Right lobe of liver (tissue), 6 donors: ENCODE measurements around the gene DNMT3A. TPM values are rescaled to one million over a fixed set of nuclear protein-coding genes. Genes with fewer than 3 reads are reported as not detected.

Experiments
- ATAC-seq, 4 donors: fragments of 200-7000 bp; cut with Tn5 transposase; one replicate each; pipeline ENCODE4 v1.9.1; 2020; ENCODE audit warnings: mild to moderate bottlenecking in 4 of 4, moderate library complexity in 4 of 4
- DNase-seq, 3 donors: peaks; one replicate each; pipeline ENCODE4 v3.0.0-alpha.2; 2020
- H3K27ac ChIP-seq, 3 donors: fragments of 200-600 bp; one replicate each; pipeline ENCODE4 v1.8.0; 2022
- H3K27me3 ChIP-seq, 2 donors: fragments of 200-600 bp; one replicate each; pipeline ENCODE4 v1.8.0; 2022
- H3K36me3 ChIP-seq, 4 donors: fragments of 200-600 bp; sonication (generic) in 1 of 4; one replicate each; pipeline versions ENCODE4 v1.5.1 to v1.8.0; 2017 to 2022; ENCODE audit warnings: control low read depth in 1 of 4
- H3K4me1 ChIP-seq, 4 donors: fragments of 200-600 bp; sonication (generic) in 1 of 4; one replicate each; pipeline versions ENCODE4 v1.5.1 to v1.8.0; 2017 to 2022; ENCODE audit warnings: control low read depth in 1 of 4
- H3K4me3 ChIP-seq, 3 donors: fragments of 200-600 bp; one replicate each; pipeline ENCODE4 v1.8.0; 2022
- H3K9me3 ChIP-seq, 4 donors: fragments of 200-600 bp; sonication (generic) in 1 of 4; one replicate each; pipeline versions ENCODE4 v1.5.1 to v1.8.0; 2017 to 2022; ENCODE audit warnings: control low read depth in 1 of 4
- POLR2A ChIP-seq: fragments of 450-650 bp; IDR thresholded peaks from one replicate; pipeline ENCODE4 v1.6.1; 2017; ENCODE audit warnings: antibody characterized with exemption, mild to moderate bottlenecking
- WGBS: methylation state at CpG from one replicate; pipeline ENCODE4 v1.1.6; 2018; ENCODE audit warnings: low coverage, low lambda C conversion rate; ENCODE audit not compliant: insufficient coverage; ENCODE audit errors: missing lambda C conversion rate; 5-methylcytosine and 5-hydroxymethylcytosine counted together
- intact Hi-C, 2 donors: fragments of 100-400 bp; cut with DNase I; formaldehyde crosslinking; loops; one replicate each; pipeline versions ENCODE4 v1.11.2 to v1.14.1; 2022
- total RNA-seq, 6 experiments: library from RNA; depleted of rRNA in 2 of 6; stranded (reverse); fragments of >200 nt in 2 of 6; fragmentation: NEBNext Ultra II Directional in 3 of 6; extraction: Animal tissue kit (Norgen Biotek cat#: 25700) in 3 of 6; gene quantifications; one replicate each; pipeline versions ENCODE4 v1.1.0 to v1.2.4, GENCODE V29; 2016 to 2023
- TF ChIP-seq, protein P1 (sequence below), 4 donors: fragments of 200-600 bp in 3 of 4; fragments of 450-650 bp in 1 of 4; IDR thresholded peaks; one replicate each; pipeline versions ENCODE4 v1.5.1 to v1.8.0; 2016 to 2022; ENCODE audit warnings: antibody characterized with exemption in 4 of 4, mild to moderate bottlenecking in 2 of 4
- donor health status: DM: no; HTN: yes; CAD: no.
- donor health status: DM: no; HTN: no; CAD: no.
- donor health status: DM: no; HTN: no; CAD: no.
- donor health status: DM: no; HTN: yes; CAD: no.
- donor health status: DM: no; HTN: yes; CAD: no.

DNMT3A gene
- total RNA-seq, 6 experiments from 2014 or later: 4.9 to 13.3 (median 9.3) TPM

DNA sequence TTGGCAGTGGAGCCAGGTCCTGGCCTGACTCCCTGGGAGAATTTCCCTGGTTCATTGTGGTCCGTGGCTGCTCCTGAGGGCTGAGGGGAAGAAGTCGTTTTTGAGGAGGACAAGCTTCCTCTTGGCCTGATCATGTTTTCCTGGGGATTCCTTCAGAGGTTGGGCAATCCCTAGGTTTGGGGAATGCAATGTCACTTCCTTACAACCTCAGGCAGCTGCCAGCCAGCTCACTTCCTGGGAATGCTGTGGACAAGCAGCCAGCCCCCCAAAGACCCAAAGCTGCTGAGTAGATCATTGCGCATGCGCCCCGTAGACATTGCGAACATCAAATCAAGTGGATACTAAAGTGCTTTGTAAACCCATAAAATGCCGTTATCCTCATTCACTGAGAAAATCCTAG is 7.7 kb upstream of the DNMT3A start:
- H3K27me3 ChIP-seq: no peaks in the 10 kb centered on the region
- no peak overlapping the region for H3K4me3 ChIP-seq
- H3K9me3 ChIP-seq: no peaks in the 10 kb centered on the region
- H3K4me1 ChIP-seq: no peaks in the 10 kb centered on the region
- no peak overlapping the region for H3K27ac ChIP-seq
- no peaks in the 10 kb centered on the region for H3K36me3 ChIP-seq
- TF ChIP-seq, protein P1, sequence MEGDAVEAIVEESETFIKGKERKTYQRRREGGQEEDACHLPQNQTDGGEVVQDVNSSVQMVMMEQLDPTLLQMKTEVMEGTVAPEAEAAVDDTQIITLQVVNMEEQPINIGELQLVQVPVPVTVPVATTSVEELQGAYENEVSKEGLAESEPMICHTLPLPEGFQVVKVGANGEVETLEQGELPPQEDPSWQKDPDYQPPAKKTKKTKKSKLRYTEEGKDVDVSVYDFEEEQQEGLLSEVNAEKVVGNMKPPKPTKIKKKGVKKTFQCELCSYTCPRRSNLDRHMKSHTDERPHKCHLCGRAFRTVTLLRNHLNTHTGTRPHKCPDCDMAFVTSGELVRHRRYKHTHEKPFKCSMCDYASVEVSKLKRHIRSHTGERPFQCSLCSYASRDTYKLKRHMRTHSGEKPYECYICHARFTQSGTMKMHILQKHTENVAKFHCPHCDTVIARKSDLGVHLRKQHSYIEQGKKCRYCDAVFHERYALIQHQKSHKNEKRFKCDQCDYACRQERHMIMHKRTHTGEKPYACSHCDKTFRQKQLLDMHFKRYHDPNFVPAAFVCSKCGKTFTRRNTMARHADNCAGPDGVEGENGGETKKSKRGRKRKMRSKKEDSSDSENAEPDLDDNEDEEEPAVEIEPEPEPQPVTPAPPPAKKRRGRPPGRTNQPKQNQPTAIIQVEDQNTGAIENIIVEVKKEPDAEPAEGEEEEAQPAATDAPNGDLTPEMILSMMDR (IDR thresholded peaks at IDR 0.05): no peak
- TF ChIP-seq POLR2A: no peak
- DNase-seq (no peak), ATAC-seq (no peak)
- WGBS: 79% methylated on average over 3 of the region's 7 CpGs
- intact Hi-C loops: no loop called here

DNA sequence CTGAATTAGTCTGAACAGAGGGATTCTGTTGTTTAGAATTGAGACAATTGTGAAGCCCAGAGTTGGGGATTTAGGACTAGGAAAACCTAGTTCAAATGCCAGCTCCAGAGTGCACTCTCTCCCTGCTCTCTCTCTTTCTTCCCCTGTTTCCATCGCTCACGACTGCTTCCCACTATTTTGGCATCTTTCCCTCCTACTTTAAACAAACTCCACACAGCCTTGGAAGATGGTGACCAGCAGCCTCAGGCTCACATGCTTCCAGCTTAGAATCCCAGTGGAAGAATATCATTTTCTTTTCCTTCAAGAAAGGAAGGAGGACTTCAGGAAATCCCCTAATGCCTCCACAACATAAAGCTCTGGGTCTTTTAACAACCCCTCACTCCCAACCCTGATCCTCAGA is 6.1 kb upstream of the DNMT3A start:
- H3K27me3 ChIP-seq: no peaks in the 10 kb centered on the region
- H3K36me3 ChIP-seq: no peaks in the 10 kb centered on the region
- ATAC-seq (no peak), DNase-seq (no peak)
- WGBS: 70% methylated on average over 2 of the region's 2 CpGs
- H3K4me1 ChIP-seq: no peaks in the 10 kb centered on the region
- H3K4me3 ChIP-seq: no peak overlapping the region
- H3K9me3 ChIP-seq: no peaks in the 10 kb centered on the region
- H3K27ac ChIP-seq: no peak overlapping the region
- TF ChIP-seq, protein P1 (IDR thresholded peaks at IDR 0.05): no peak
- TF ChIP-seq POLR2A: no peak
- intact Hi-C loops: no loop called here

DNA sequence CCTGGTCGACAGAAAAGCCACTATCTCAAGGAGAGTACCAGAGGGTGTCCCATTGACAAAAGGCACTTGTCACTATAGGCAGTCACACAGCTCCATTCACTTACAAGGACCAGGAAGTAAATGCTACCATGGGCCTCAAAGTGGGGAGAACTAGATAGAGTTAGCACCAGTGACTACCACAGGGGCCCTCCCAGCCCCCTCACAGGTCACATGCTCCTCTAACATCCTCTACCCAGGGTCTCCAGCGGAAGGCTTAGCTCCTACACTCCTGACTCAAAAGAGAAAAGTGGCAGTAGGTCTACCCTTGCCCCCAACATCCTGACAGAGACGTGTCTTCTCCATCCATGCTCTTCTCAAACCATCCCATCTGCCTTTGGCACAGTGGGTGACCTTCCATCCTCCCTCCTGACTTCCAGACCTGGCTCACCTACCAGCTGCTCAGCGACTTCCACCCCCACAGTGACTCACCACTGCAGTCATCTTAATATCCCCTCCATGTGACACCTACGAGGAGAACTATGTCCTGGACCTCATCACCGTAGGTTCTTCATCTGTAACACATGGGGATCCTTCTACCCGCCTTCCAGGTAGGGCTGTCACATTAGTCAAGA is 5.6 kb upstream of the DNMT3A start:
- Histone ChIP-seq H3K36me3 (no peaks in the 10 kb centered on the region), H3K27me3 (no peaks in the 10 kb centered on the region), H3K27ac (no peak overlapping the region), H3K4me3 (no peak overlapping the region), H3K9me3 (no peaks in the 10 kb centered on the region), H3K4me1 (no peaks in the 10 kb centered on the region)
- intact Hi-C loops: no loop called here
- WGBS: 75% methylated on average over 4 of the region's 7 CpGs
- ATAC-seq (peak in 1 of 4 donors; percentile 52), DNase-seq (no peak)
- TF ChIP-seq POLR2A: no peak
- TF ChIP-seq, protein P1 (IDR thresholded peaks at IDR 0.05): no peak

DNA sequence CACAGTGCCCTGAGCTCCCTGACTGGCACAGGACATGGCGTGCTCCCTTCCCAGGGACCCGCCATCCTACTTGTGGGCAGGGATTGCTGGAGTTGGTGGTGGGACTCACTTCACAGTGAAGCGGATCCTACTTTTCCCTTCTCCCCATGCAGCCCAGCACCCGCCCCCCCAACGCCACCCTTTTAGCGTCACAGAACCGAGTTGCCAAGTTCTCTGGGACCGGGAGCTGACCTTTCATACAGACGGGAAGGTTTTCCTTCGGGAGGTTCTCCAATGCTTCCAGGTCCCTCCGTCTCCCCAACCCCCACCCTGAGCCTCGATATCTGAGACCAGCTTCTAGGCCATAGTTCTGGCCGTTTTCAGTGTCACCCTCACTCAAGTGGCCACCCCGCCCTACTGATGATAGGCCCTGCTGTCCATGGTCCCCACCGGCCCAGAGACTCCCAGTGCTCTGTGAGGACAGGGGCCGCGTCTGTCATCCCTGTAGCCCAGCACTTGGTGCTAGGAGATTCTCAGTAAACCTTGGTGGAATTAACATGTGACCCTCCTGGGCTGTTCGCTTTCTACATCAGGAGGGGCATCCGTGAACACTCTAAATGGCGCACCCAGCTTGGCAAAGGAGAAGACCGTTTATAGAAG is 1.6 kb upstream of the DNMT3A start:
- DNase-seq: no peak
- no peak for ATAC-seq
- intact Hi-C loops: no loop called here
- WGBS: 85% methylated on average over 7 of the region's 21 CpGs
- no peaks in the 10 kb centered on the region for H3K9me3 ChIP-seq
- no peaks in the 10 kb centered on the region for H3K27me3 ChIP-seq
- TF ChIP-seq POLR2A: no peak
- TF ChIP-seq, protein P1 (IDR thresholded peaks at IDR 0.05): no peak
- H3K4me1 ChIP-seq: no peaks in the 10 kb centered on the region
- H3K4me3 ChIP-seq: no peak overlapping the region
- no peak overlapping the region for H3K27ac ChIP-seq
- H3K36me3 ChIP-seq: no peaks in the 10 kb centered on the region
